ENCODE data around the gene SULF2. TPM values are rescaled to one million over a fixed set of nuclear protein-coding genes. Genes with fewer than 3 reads are reported as not detected.

Gene SULF2
- total and polyA plus RNA-seq, 2 experiments from 2014 or later: 49.0 to 66.6 TPM

GRCh38 chr20:47751449-47751848, 33.8 kb downstream of the SULF2 start:
- H3K36me3 ChIP-seq (replicated peaks; ENCODE audit: insufficient read depth, low read depth): no peaks in the 10 kb centered on the region
- H3K9me2 ChIP-seq (replicated peaks; ENCODE audit: insufficient read depth): no peaks in the 10 kb centered on the region
- H3K27me3 ChIP-seq: no peaks in the 10 kb centered on the region
- no peak overlapping the region for H3K4me3 ChIP-seq
- H3K79me2 ChIP-seq: no peaks in the 10 kb centered on the region
- H2AFZ ChIP-seq: no peak overlapping the region
- H3K4me2 ChIP-seq: no peak overlapping the region
- H3K4me1 ChIP-seq (ENCODE audit: insufficient read depth): no peaks in the 10 kb centered on the region
- no peak overlapping the region for H3K27ac ChIP-seq
- no peaks in the 10 kb centered on the region for H3K9me3 ChIP-seq (ENCODE audit: low read depth)
- DNase-seq (ENCODE audit: low spot score): no peak
- no peaks in the 10 kb centered on the region for H4K20me1 ChIP-seq (ENCODE audit: insufficient read depth, poor library complexity, severe bottlenecking)
- TF ChIP-seq EZH2phosphoT487 (IDR thresholded peaks at IDR 0.05; ENCODE audit: low read depth, severe bottlenecking, unreplicated experiment) (no peak), EZH2 (IDR thresholded peaks at IDR 0.05; ENCODE audit: borderline replicate concordance) (no peak), CTCF (IDR thresholded peaks at IDR 0.05; ENCODE audit: poor library complexity) (no peak)
- WGBS (ENCODE audit: low lambda C conversion rate, missing lambda C conversion rate): 96% methylated on average over 5 of the region's 5 CpGs

- Histone ChIP-seq H3K9me3 (ENCODE audit: low read depth) (no peaks in the 10 kb centered on the region), H3K4me1 (ENCODE audit: insufficient read depth) (no peaks in the 10 kb centered on the region), H3K27me3 (no peaks in the 10 kb centered on the region), H3K79me2 (no peaks in the 10 kb centered on the region), H3K9me2 (replicated peaks; ENCODE audit: insufficient read depth) (no peaks in the 10 kb centered on the region), H3K36me3 (replicated peaks; ENCODE audit: insufficient read depth, low read depth) (no peaks in the 10 kb centered on the region), H3K4me3 (no peak overlapping the region), H4K20me1 (ENCODE audit: insufficient read depth, poor library complexity, severe bottlenecking) (no peaks in the 10 kb centered on the region), H3K27ac (peak overlapping the region; percentile 23), H2AFZ (no peak overlapping the region), H3K4me2 (no peak overlapping the region)
- DNase-seq (ENCODE audit: low spot score): no peak
- TF ChIP-seq EZH2phosphoT487 (IDR thresholded peaks at IDR 0.05; ENCODE audit: low read depth, severe bottlenecking, unreplicated experiment) (no peak), EZH2 (IDR thresholded peaks at IDR 0.05; ENCODE audit: borderline replicate concordance) (no peak), CTCF (IDR thresholded peaks at IDR 0.05; ENCODE audit: poor library complexity) (no peak)
- WGBS (ENCODE audit: low lambda C conversion rate, missing lambda C conversion rate): 73% methylated on average over 4 of the region's 4 CpGs
Observed at GRCh38 chr20:47749339-47749738, 35.9 kb downstream of the SULF2 start.

- TF ChIP-seq EZH2phosphoT487 (IDR thresholded peaks at IDR 0.05; ENCODE audit: low read depth, severe bottlenecking, unreplicated experiment): no peak
- TF ChIP-seq CTCF (IDR thresholded peaks at IDR 0.05; ENCODE audit: poor library complexity): no peak
- no peak for TF ChIP-seq EZH2 (IDR thresholded peaks at IDR 0.05; ENCODE audit: borderline replicate concordance)
- no peak overlapping the region for H3K27ac ChIP-seq
Observed at GRCh38 chr20:47748823-47749222, 36.5 kb downstream of the SULF2 start.

GRCh38 chr20:47748069-47748468, 37.2 kb downstream of the SULF2 start:
- no peaks in the 10 kb centered on the region for H3K9me2 ChIP-seq (replicated peaks; ENCODE audit: insufficient read depth)
- H3K36me3 ChIP-seq (replicated peaks; ENCODE audit: insufficient read depth, low read depth): no peaks in the 10 kb centered on the region
- TF ChIP-seq CTCF (IDR thresholded peaks at IDR 0.05; ENCODE audit: poor library complexity) (no peak), EZH2phosphoT487 (IDR thresholded peaks at IDR 0.05; ENCODE audit: low read depth, severe bottlenecking, unreplicated experiment) (no peak), EZH2 (IDR thresholded peaks at IDR 0.05; ENCODE audit: borderline replicate concordance) (no peak)
- no peaks in the 10 kb centered on the region for H3K27me3 ChIP-seq
- 91% methylated on average over 6 of the region's 6 CpGs for WGBS (ENCODE audit: low lambda C conversion rate, missing lambda C conversion rate)
- no peaks in the 10 kb centered on the region for H3K79me2 ChIP-seq
- no peaks in the 10 kb centered on the region for H3K9me3 ChIP-seq (ENCODE audit: low read depth)
- DNase-seq (ENCODE audit: low spot score): no peak
- H3K4me1 ChIP-seq (ENCODE audit: insufficient read depth): no peaks in the 10 kb centered on the region
- H3K4me3 ChIP-seq: no peak overlapping the region
- no peak overlapping the region for H3K4me2 ChIP-seq
- H4K20me1 ChIP-seq (ENCODE audit: insufficient read depth, poor library complexity, severe bottlenecking): no peaks in the 10 kb centered on the region
- no peak overlapping the region for H3K27ac ChIP-seq
- no peak overlapping the region for H2AFZ ChIP-seq

More at GRCh38 chr20:47748823-47749222, 36.5 kb downstream of the SULF2 start:
- H4K20me1 ChIP-seq (ENCODE audit: insufficient read depth, poor library complexity, severe bottlenecking): no peaks in the 10 kb centered on the region
- no peaks in the 10 kb centered on the region for H3K36me3 ChIP-seq (replicated peaks; ENCODE audit: insufficient read depth, low read depth)
- H3K9me2 ChIP-seq (replicated peaks; ENCODE audit: insufficient read depth): no peaks in the 10 kb centered on the region
- H3K27me3 ChIP-seq: no peaks in the 10 kb centered on the region
- H3K79me2 ChIP-seq: no peaks in the 10 kb centered on the region
- 84% methylated on average over 5 of the region's 5 CpGs for WGBS (ENCODE audit: low lambda C conversion rate, missing lambda C conversion rate)
- no peaks in the 10 kb centered on the region for H3K9me3 ChIP-seq (ENCODE audit: low read depth)
- H2AFZ ChIP-seq: no peak overlapping the region
- no peaks in the 10 kb centered on the region for H3K4me1 ChIP-seq (ENCODE audit: insufficient read depth)
- H3K4me3 ChIP-seq: no peak overlapping the region
- H3K4me2 ChIP-seq: no peak overlapping the region
- no peak for DNase-seq (ENCODE audit: low spot score)

Data from hepatocyte (in vitro differentiated cells).